IPS-NIHi11 (cell line): Measurements from ENCODE around the gene C11orf71.

Experiments used
- DNase-seq: peaks from one replicate; pipeline ENCODE4 v3.0.0; 2012; ENCODE audit warnings: mixed read lengths, low spot score

The C11orf71 gene

GRCh38 chr11:114358716-114359115 is 41.6 kb downstream of the C11orf71 start:
- DNase-seq, result no peak

- DNase-seq, result no peak
Observed at GRCh38 chr11:114354076-114354475, 46.2 kb downstream of the C11orf71 start.

GRCh38 chr11:114353443-114353842 is 46.9 kb downstream of the C11orf71 start:
- no peak for DNase-seq

- DNase-seq, result no peak
Observed at GRCh38 chr11:114350022-114350421, 50.3 kb downstream of the C11orf71 start.
